ENCODE data around the gene FHIT.

Gene FHIT

GRCh38 chr3:61162965-61163364 lies 88.3 kb downstream of the FHIT start:
- no peak for DNase-seq

GRCh38 chr3:61158667-61159066 lies 92.6 kb downstream of the FHIT start:
- DNase-seq, result no peak

GRCh38 chr3:61158216-61158615 lies 93.0 kb downstream of the FHIT start:
- no peak for DNase-seq

GRCh38 chr3:61157414-61157813 lies 93.8 kb downstream of the FHIT start:
- no peak for DNase-seq

- DNase-seq, result no peak
These were observed 95.5 kb downstream of the FHIT start for GRCh38 chr3:61155701-61156292.

GRCh38 chr3:61154457-61155198 lies 96.6 kb downstream of the FHIT start:
- DNase-seq, result no peak

- DNase-seq, result no peak
These were observed 99.2 kb downstream of the FHIT start for GRCh38 chr3:61152071-61152470.

- DNase-seq, result no peak
These were observed 102.0 kb downstream of the FHIT start for GRCh38 chr3:61149236-61149635.

GRCh38 chr3:61146010-61146890 lies 105.0 kb downstream of the FHIT start:
- DNase-seq, result no peak

- DNase-seq, result no peak
These were observed 109.6 kb downstream of the FHIT start for GRCh38 chr3:61141697-61142096.

GRCh38 chr3:61141227-61141626 lies 110.0 kb downstream of the FHIT start:
- no peak for DNase-seq

- no peak for DNase-seq
These were observed 111.6 kb downstream of the FHIT start for GRCh38 chr3:61139686-61140085.

GRCh38 chr3:61138401-61138800 lies 112.9 kb downstream of the FHIT start:
- no peak for DNase-seq

GRCh38 chr3:61136191-61136590 lies 115.1 kb downstream of the FHIT start:
- no peak for DNase-seq

- DNase-seq, result no peak
These were observed 116.7 kb downstream of the FHIT start for GRCh38 chr3:61134532-61134931.

- DNase-seq, result no peak
These were observed 119.2 kb downstream of the FHIT start for GRCh38 chr3:61132062-61132461.

GRCh38 chr3:61118830-61119229 lies 132.4 kb downstream of the FHIT start:
- no peak for DNase-seq

GRCh38 chr3:61117045-61117898 lies 134.0 kb downstream of the FHIT start:
- DNase-seq, result no peak

GRCh38 chr3:61114316-61114953 lies 136.8 kb downstream of the FHIT start:
- DNase-seq, result no peak

- DNase-seq, result no peak
These were observed 139.4 kb downstream of the FHIT start for GRCh38 chr3:61111825-61112224.

- no peak for DNase-seq
These were observed 140.7 kb downstream of the FHIT start for GRCh38 chr3:61110576-61110975.
